Smooth muscle cell (in vitro differentiated cells): ENCODE data around the gene CUTC. TPM values are rescaled to one million over a fixed set of nuclear protein-coding genes. Genes with fewer than 3 reads are reported as not detected.

Experiments used
- DNase-seq: peaks from one replicate; lab custom pipeline; 2025; ENCODE audit not compliant: unreplicated experiment; lab: John Stamatoyannopoulos, UW
- H2AFZ ChIP-seq: fragments of 200-600 bp; sonication (generic); 2 replicates; pipeline ENCODE4 v1.6.0; 2016; ENCODE audit warnings: antibody characterized with exemption, low read depth, mild to moderate bottlenecking
- H3F3A ChIP-seq: fragments of 200-600 bp; sonication (generic); 2 replicates; pipeline ENCODE4 v1.6.0; 2017; ENCODE audit warnings: antibody characterized with exemption, low read depth
- H3K27ac ChIP-seq: fragments of 200-600 bp; sonication (generic); 2 replicates; pipeline ENCODE4 v1.5.1; 2016; ENCODE audit warnings: low read depth, mild to moderate bottlenecking
- H3K27me3 ChIP-seq: fragments of 200-600 bp; sonication (generic); 2 replicates; pipeline ENCODE4 v1.6.1; 2016; ENCODE audit warnings: low read depth, mild to moderate bottlenecking
- H3K36me3 ChIP-seq: fragments of 200-600 bp; sonication (generic); 2 replicates; pipeline ENCODE4 v1.5.1; 2016; ENCODE audit warnings: low read depth
- H3K4me1 ChIP-seq: fragments of 200-600 bp; sonication (generic); 2 replicates; pipeline ENCODE4 v1.5.1; 2016; ENCODE audit warnings: low read depth
- H3K4me2 ChIP-seq: fragments of 200-600 bp; sonication (generic); 2 replicates; pipeline ENCODE4 v1.6.0; 2016; ENCODE audit warnings: mild to moderate bottlenecking
- H3K4me3 ChIP-seq: fragments of 200-600 bp; sonication (generic); 2 replicates; pipeline ENCODE4 v1.5.1; 2016; ENCODE audit warnings: mild to moderate bottlenecking
- H3K79me2 ChIP-seq: fragments of 200-600 bp; sonication (generic); 2 replicates; pipeline ENCODE4 v1.6.0; 2016; ENCODE audit warnings: low read depth, mild to moderate bottlenecking
- H3K9ac ChIP-seq: fragments of 200-600 bp; sonication (generic); 2 replicates; pipeline ENCODE4 v1.6.0; 2016; ENCODE audit warnings: low read depth
- H3K9me3 ChIP-seq: fragments of 200-600 bp; sonication (generic); replicated peaks from 2 replicates; pipeline ENCODE4 v1.5.1; 2016; ENCODE audit warnings: low read depth
- H4K20me1 ChIP-seq: fragments of 200-600 bp; sonication (generic); 2 replicates; pipeline ENCODE4 v1.6.0; 2016; ENCODE audit warnings: low read depth
- WGBS: methylation state at CpG from one replicate; pipeline ENCODE4 v1.1.7; 2016; ENCODE audit warnings: low lambda C conversion rate; 5-methylcytosine and 5-hydroxymethylcytosine counted together
- polyA plus RNA-seq: library from polyadenylated mRNA; unstranded; fragments of >200 nt; fragmentation: Nextera tagmentation; extraction: Ambion mirVana; gene quantifications from 2 replicates; pipeline ENCODE4 v1.2.1, GENCODE V29; 2016
- total RNA-seq: library from RNA; depleted of rRNA; stranded (reverse); fragments of >200 nt; gene quantifications from 2 replicates; pipeline ENCODE4 v1.2.3, GENCODE V29; 2014
- TF ChIP-seq, protein P1 (sequence below): fragments of 200-600 bp; sonication (generic); IDR thresholded peaks from 2 replicates; pipeline ENCODE4 v1.5.1; 2017; ENCODE audit warnings: borderline replicate concordance, mild to moderate bottlenecking, antibody characterized with exemption; ENCODE audit not compliant: insufficient read depth, poor library complexity, severe bottlenecking

The CUTC gene
- total and polyA plus RNA-seq, 2 experiments from 2014 or later = 16.0 to 20.1 TPM

DNA sequence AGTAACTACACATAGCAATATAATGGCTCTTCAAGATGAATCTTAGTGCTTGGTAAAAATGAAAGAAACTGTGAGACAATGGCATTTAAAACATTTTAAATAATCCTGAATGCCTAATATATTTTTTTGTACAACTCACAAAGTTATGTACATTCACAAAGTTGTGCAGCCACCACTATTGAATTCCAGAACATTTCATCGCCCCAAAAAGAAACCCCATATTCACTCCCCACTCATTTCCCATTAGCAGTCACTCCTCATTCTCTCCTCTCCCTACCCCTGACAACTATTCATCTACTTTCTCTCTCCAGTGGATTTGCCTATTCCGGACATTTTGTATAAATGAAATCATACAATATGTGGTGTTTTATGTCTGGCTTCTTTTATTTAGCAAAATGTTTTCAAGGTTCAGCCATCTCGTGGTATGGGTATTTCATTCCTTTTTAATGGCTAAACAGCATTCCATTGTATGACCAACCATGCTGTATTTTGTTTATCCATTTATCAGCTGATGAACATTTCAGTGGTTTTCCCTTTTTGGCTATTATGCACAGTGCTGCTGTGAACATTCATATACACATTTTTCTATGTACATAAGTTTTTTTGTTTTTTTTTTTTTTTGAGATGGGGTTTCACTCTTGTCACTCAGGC lies 38.0 kb upstream of the CUTC start:
- Histone ChIP-seq H3K36me3 (peaks cover 30% of the 10 kb centered on the region), H3K4me3 (no peak overlapping the region), H3K27me3 (no peaks in the 10 kb centered on the region), H4K20me1 (peaks cover 9% of the 10 kb centered on the region), H3K4me1 (no peaks in the 10 kb centered on the region), H3K27ac (peak overlapping the region; percentile 61), H3K9me3 (no peaks in the 10 kb centered on the region), H3F3A (no peaks in the 10 kb centered on the region), H3K9ac (no peak overlapping the region), H3K4me2 (peak overlapping the region; percentile 37), H2AFZ (no peak overlapping the region), H3K79me2 (peaks cover 3% of the 10 kb centered on the region)
- DNase-seq = no peak
- TF ChIP-seq, protein P1, sequence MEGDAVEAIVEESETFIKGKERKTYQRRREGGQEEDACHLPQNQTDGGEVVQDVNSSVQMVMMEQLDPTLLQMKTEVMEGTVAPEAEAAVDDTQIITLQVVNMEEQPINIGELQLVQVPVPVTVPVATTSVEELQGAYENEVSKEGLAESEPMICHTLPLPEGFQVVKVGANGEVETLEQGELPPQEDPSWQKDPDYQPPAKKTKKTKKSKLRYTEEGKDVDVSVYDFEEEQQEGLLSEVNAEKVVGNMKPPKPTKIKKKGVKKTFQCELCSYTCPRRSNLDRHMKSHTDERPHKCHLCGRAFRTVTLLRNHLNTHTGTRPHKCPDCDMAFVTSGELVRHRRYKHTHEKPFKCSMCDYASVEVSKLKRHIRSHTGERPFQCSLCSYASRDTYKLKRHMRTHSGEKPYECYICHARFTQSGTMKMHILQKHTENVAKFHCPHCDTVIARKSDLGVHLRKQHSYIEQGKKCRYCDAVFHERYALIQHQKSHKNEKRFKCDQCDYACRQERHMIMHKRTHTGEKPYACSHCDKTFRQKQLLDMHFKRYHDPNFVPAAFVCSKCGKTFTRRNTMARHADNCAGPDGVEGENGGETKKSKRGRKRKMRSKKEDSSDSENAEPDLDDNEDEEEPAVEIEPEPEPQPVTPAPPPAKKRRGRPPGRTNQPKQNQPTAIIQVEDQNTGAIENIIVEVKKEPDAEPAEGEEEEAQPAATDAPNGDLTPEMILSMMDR = no peak
- WGBS = 80% methylated on average over 3 of the region's 3 CpGs

DNA sequence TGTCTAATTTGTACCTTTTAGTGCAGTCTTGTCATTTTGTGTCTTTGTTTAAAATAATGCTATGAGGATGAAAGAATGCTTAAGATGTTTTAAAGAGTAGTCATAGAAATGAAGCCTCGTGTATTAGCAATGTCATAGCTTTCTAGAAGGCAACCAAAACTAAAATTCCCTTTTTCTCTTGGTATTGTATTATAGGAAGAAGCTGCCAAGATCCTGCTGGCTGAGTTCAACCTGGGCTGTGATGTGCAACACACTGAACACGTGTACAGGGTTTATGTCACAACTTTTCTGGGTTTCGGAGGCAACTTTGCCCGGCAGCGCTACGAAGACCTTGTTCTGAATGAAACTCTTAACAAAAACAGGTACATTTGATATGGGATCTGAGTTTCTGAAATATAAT lies 36.3 kb upstream of the CUTC start:
- TF ChIP-seq, protein P1 = no peak
- no peak overlapping the region for H3K4me2 ChIP-seq
- no peaks in the 10 kb centered on the region for H3K9me3 ChIP-seq
- H3F3A ChIP-seq = no peaks in the 10 kb centered on the region
- peaks cover 8% of the 10 kb centered on the region for H4K20me1 ChIP-seq
- no peak for DNase-seq
- H3K9ac ChIP-seq = no peak overlapping the region
- H3K79me2 ChIP-seq = no peaks in the 10 kb centered on the region
- no peak overlapping the region for H2AFZ ChIP-seq
- H3K36me3 ChIP-seq = peaks cover 42% of the 10 kb centered on the region
- no peak overlapping the region for H3K4me3 ChIP-seq
- no peaks in the 10 kb centered on the region for H3K4me1 ChIP-seq
- no peaks in the 10 kb centered on the region for H3K27me3 ChIP-seq
- 94% methylated on average over 6 of the region's 6 CpGs for WGBS
- peak overlapping the region; percentile 4 for H3K27ac ChIP-seq

DNA sequence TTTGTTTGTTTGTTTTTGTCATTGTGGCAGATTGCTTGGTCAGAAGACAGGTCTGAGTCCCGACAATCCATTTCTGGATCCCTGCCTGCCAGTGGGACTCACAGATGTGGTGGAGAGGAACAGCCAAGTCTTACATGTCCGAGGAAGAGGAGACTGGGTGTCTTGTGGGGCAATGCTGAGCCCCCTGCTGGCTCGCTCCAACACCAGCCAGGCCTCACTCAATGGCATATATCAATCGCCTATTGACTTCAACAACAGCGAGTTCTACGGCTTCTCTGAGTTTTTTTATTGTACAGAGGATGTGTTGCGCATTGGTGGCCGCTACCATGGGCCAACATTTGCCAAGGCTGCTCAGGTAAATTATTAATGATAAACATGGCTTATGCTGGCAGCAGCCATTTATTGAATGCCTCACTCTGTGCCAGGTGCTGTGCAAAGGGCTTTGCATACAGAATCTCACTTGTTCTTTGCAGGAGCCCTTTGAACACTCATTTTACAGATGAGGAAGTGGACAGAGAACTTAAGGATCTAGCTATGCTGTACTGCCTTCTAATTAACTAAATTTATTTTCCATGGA lies 33.4 kb upstream of the CUTC start:
- H3F3A ChIP-seq = peaks cover 3% of the 10 kb centered on the region
- no peak overlapping the region for H3K4me3 ChIP-seq
- TF ChIP-seq, protein P1 = no peak

DNA sequence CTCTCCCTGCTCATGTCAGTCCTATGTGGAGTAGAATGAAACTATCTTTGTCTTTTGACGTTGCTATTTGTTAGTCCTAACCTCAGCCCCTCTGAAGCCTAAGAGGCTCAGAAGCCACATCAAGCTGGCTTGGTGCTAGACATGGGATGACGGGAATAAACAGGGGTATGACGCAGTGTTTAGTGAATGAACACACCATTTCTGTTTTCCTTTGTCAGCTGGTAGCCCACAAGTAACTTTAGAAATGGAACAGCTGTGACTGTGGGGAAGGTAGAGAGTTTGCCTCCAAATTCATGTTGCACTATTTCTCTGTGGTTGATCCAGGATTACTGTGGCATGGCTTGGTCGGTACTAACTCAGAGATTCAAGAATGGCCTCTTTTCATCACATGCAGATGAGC lies 31.4 kb upstream of the CUTC start:
- Histone ChIP-seq H3K4me1 (no peaks in the 10 kb centered on the region), H3K4me3 (no peak overlapping the region), H3K79me2 (no peaks in the 10 kb centered on the region), H3K27ac (no peak overlapping the region), H3K27me3 (no peaks in the 10 kb centered on the region), H2AFZ (no peak overlapping the region), H4K20me1 (peaks cover 8% of the 10 kb centered on the region), H3K9ac (no peak overlapping the region), H3K9me3 (no peaks in the 10 kb centered on the region), H3F3A (peaks cover 3% of the 10 kb centered on the region), H3K36me3 (peaks cover 67% of the 10 kb centered on the region), H3K4me2 (no peak overlapping the region)
- TF ChIP-seq, protein P1 = no peak
- DNase-seq = no peak
- WGBS = 96% methylated on average over 4 of the region's 4 CpGs

More for the DNA sequence above, 33.4 kb upstream of the CUTC start:
- Histone ChIP-seq H3K79me2 (no peaks in the 10 kb centered on the region), H3K4me1 (no peaks in the 10 kb centered on the region), H3K9ac (no peak overlapping the region), H3K9me3 (no peaks in the 10 kb centered on the region), H3K27ac (no peak overlapping the region), H2AFZ (no peak overlapping the region), H4K20me1 (peaks cover 8% of the 10 kb centered on the region), H3K27me3 (no peaks in the 10 kb centered on the region), H3K36me3 (peaks cover 52% of the 10 kb centered on the region), H3K4me2 (no peak overlapping the region)
- WGBS = 96% methylated on average over 8 of the region's 8 CpGs
- DNase-seq = no peak
